Right lobe of liver (tissue), 6 donors: ENCODE data around the gene ANXA6. TPM values are rescaled to one million over a fixed set of nuclear protein-coding genes. Genes with fewer than 3 reads are reported as not detected.

Experiments
- ATAC-seq, 4 donors: fragments of 200-7000 bp; cut with Tn5 transposase; one replicate each; pipeline ENCODE4 v1.9.1; 2020; ENCODE audit warnings: mild to moderate bottlenecking in 4 of 4, moderate library complexity in 4 of 4
- DNase-seq, 3 donors: peaks; one replicate each; pipeline ENCODE4 v3.0.0-alpha.2; 2020
- H3K27ac ChIP-seq, 3 donors: fragments of 200-600 bp; one replicate each; pipeline ENCODE4 v1.8.0; 2022
- H3K27me3 ChIP-seq, 2 donors: fragments of 200-600 bp; one replicate each; pipeline ENCODE4 v1.8.0; 2022
- H3K36me3 ChIP-seq, 4 donors: fragments of 200-600 bp; sonication (generic) in 1 of 4; one replicate each; pipeline versions ENCODE4 v1.5.1 to v1.8.0; 2017 to 2022; ENCODE audit warnings: control low read depth in 1 of 4
- H3K4me1 ChIP-seq, 4 donors: fragments of 200-600 bp; sonication (generic) in 1 of 4; one replicate each; pipeline versions ENCODE4 v1.5.1 to v1.8.0; 2017 to 2022; ENCODE audit warnings: control low read depth in 1 of 4
- H3K4me3 ChIP-seq, 3 donors: fragments of 200-600 bp; one replicate each; pipeline ENCODE4 v1.8.0; 2022
- H3K9me3 ChIP-seq, 4 donors: fragments of 200-600 bp; sonication (generic) in 1 of 4; one replicate each; pipeline versions ENCODE4 v1.5.1 to v1.8.0; 2017 to 2022; ENCODE audit warnings: control low read depth in 1 of 4
- CTCF ChIP-seq, 4 donors: fragments of 200-600 bp in 3 of 4; fragments of 450-650 bp in 1 of 4; IDR thresholded peaks; one replicate each; pipeline versions ENCODE4 v1.5.1 to v1.8.0; 2016 to 2022; ENCODE audit warnings: antibody characterized with exemption in 4 of 4, mild to moderate bottlenecking in 2 of 4
- POLR2A ChIP-seq: fragments of 450-650 bp; IDR thresholded peaks from one replicate; pipeline ENCODE4 v1.6.1; 2017; ENCODE audit warnings: antibody characterized with exemption, mild to moderate bottlenecking
- WGBS: methylation state at CpG from one replicate; pipeline ENCODE4 v1.1.6; 2018; ENCODE audit warnings: low coverage, low lambda C conversion rate; ENCODE audit not compliant: insufficient coverage; ENCODE audit errors: missing lambda C conversion rate; 5-methylcytosine and 5-hydroxymethylcytosine counted together
- intact Hi-C, 2 donors: fragments of 100-400 bp; cut with DNase I; formaldehyde crosslinking; loops; one replicate each; pipeline versions ENCODE4 v1.11.2 to v1.14.1; 2022
- total RNA-seq, 6 experiments: library from RNA; depleted of rRNA in 2 of 6; stranded (reverse); fragments of >200 nt in 2 of 6; fragmentation: NEBNext Ultra II Directional in 3 of 6; extraction: Animal tissue kit (Norgen Biotek cat#: 25700) in 3 of 6; gene quantifications; one replicate each; pipeline versions ENCODE4 v1.1.0 to v1.2.4, GENCODE V29; 2016 to 2023
- donor health status: DM: no; HTN: yes; CAD: no.
- donor health status: DM: no; HTN: no; CAD: no.
- donor health status: DM: no; HTN: no; CAD: no.
- donor health status: DM: no; HTN: yes; CAD: no.
- donor health status: DM: no; HTN: yes; CAD: no.

ANXA6 gene
- total RNA-seq, 6 experiments from 2014 or later: 143 to 236 (median 165) TPM

GRCh38 chr5:151130235-151130921 lies 27.2 kb downstream of the ANXA6 start:
- no peak for DNase-seq
- Histone ChIP-seq H3K4me3 (no peak overlapping the region), H3K27me3 (no peaks in the 10 kb centered on the region), H3K36me3 (peaks cover 0 to 87% (median 45%) of the 10 kb centered on the region in 4 donors), H3K9me3 (no peaks in the 10 kb centered on the region), H3K27ac (no peak overlapping the region), H3K4me1 (peaks cover 0 to 3% (median 0%) of the 10 kb centered on the region in 4 donors)
- intact Hi-C loops: loop anchor here in 1 of 2 donors (5.0 kb wide), 1 partner anchor 37 kb away; no protein-coding TSS in a partner anchor
- no peak for TF ChIP-seq POLR2A
- no peak for TF ChIP-seq CTCF (IDR thresholded peaks at IDR 0.05)
- ATAC-seq: no peak
- 100% methylated on average over 3 of the region's 8 CpGs for WGBS

GRCh38 chr5:151128817-151129216 lies 28.8 kb downstream of the ANXA6 start:
- Histone ChIP-seq H3K36me3 (peaks cover 0 to 73% (median 36%) of the 10 kb centered on the region in 4 donors), H3K9me3 (no peaks in the 10 kb centered on the region), H3K4me1 (peaks cover 0 to 5% (median 0%) of the 10 kb centered on the region in 4 donors), H3K27ac (no peak overlapping the region), H3K4me3 (no peak overlapping the region), H3K27me3 (no peaks in the 10 kb centered on the region)
- DNase-seq: no peak
- 56% methylated on average over 3 of the region's 4 CpGs for WGBS
- intact Hi-C loops: loop anchor here in 1 of 2 donors (10.0 kb wide), 1 partner anchor 116 kb away; no protein-coding TSS in a partner anchor
- no peak for TF ChIP-seq POLR2A
- TF ChIP-seq CTCF (IDR thresholded peaks at IDR 0.05): no peak
- no peak for ATAC-seq

- WGBS: 94% methylated on average over 5 of the region's 8 CpGs
- Histone ChIP-seq H3K27ac (no peak overlapping the region), H3K36me3 (peaks cover under 1 to 68% (median 33%) of the 10 kb centered on the region in 4 donors), H3K9me3 (no peaks in the 10 kb centered on the region), H3K27me3 (no peaks in the 10 kb centered on the region), H3K4me1 (peaks cover 0 to 8% (median 0%) of the 10 kb centered on the region in 4 donors), H3K4me3 (no peak overlapping the region)
- ATAC-seq: no peak
- no peak for DNase-seq
- intact Hi-C loops: loop anchor here in 1 of 2 donors (10.0 kb wide), 1 partner anchor 117 kb away; no protein-coding TSS in a partner anchor
- TF ChIP-seq POLR2A (no peak), CTCF (IDR thresholded peaks at IDR 0.05) (no peak)
Observed at GRCh38 chr5:151127926-151128325, 29.7 kb downstream of the ANXA6 start.

GRCh38 chr5:151126199-151126645 lies 31.4 kb downstream of the ANXA6 start:
- Histone ChIP-seq H3K4me3 (no peak overlapping the region), H3K36me3 (peaks cover 7 to 68% (median 35%) of the 10 kb centered on the region in 4 donors), H3K4me1 (peaks cover 0 to 8% (median 0%) of the 10 kb centered on the region in 4 donors), H3K27ac (no peak overlapping the region), H3K9me3 (no peaks in the 10 kb centered on the region), H3K27me3 (no peaks in the 10 kb centered on the region)
- WGBS: 7% methylated on average over 6 of the region's 9 CpGs
- DNase-seq (peak; percentile 81 to 85 (median 83)), ATAC-seq (peak; percentile 86 to 93 (median 88))
- TF ChIP-seq CTCF (IDR thresholded peaks at IDR 0.05): peak; percentile 81 to 89 (median 84)
- no peak for TF ChIP-seq POLR2A
- intact Hi-C loops: loop anchor here in 1 of 2 donors (10.0 kb wide), 1 partner anchor 119 kb away; no protein-coding TSS in a partner anchor
